Mesendoderm (in vitro differentiated cells): ENCODE results near the gene FASN.

Experiments used
- DNase-seq: peaks from one replicate; pipeline ENCODE4 v3.0.0; 2013
- H2AK5ac ChIP-seq: 2 replicates; pipeline ENCODE4 v1.6.1; 2013; ENCODE audit warnings: low read length, inconsistent platforms
- H2BK120ac ChIP-seq: 2 replicates; pipeline ENCODE4 v1.6.1; 2013; ENCODE audit warnings: low read depth, mild to moderate bottlenecking, low read length, moderate library complexity, mixed read lengths
- H2BK15ac ChIP-seq: replicated peaks from 2 replicates; pipeline ENCODE4 v1.6.1; 2013; ENCODE audit warnings: low read depth, mild to moderate bottlenecking, moderate library complexity
- H2BK5ac ChIP-seq: 2 replicates; pipeline ENCODE4 v1.6.1; 2013; ENCODE audit warnings: low read length, inconsistent platforms
- H3K18ac ChIP-seq: 2 replicates; pipeline ENCODE4 v1.6.1; 2013; ENCODE audit warnings: mild to moderate bottlenecking, low read length, mixed read lengths
- H3K23ac ChIP-seq: one replicate; pipeline ENCODE4 v1.6.1; 2013; ENCODE audit warnings: low read length
- H3K27ac ChIP-seq: 2 replicates; pipeline ENCODE4 v1.5.1; 2013; ENCODE audit warnings: low read depth, mild to moderate bottlenecking, inconsistent platforms, low read length, moderate library complexity
- H3K27me3 ChIP-seq: 2 replicates; pipeline ENCODE4 v1.6.1; 2013; ENCODE audit warnings: low read length, control low read depth, mild to moderate bottlenecking, inconsistent platforms; ENCODE audit not compliant: insufficient read depth, poor library complexity
- H3K36me3 ChIP-seq: 2 replicates; pipeline ENCODE4 v1.6.1; 2013; ENCODE audit warnings: low read length, inconsistent platforms; ENCODE audit not compliant: control insufficient read depth, insufficient read depth
- H3K4ac ChIP-seq: one replicate; pipeline ENCODE4 v1.6.1; 2013; ENCODE audit warnings: low read depth, mild to moderate bottlenecking, low read length, moderate library complexity
- H3K4me1 ChIP-seq: 2 replicates; pipeline ENCODE4 v1.6.1; 2013; ENCODE audit warnings: low read depth, low read length, inconsistent platforms; ENCODE audit not compliant: control insufficient read depth
- H3K4me2 ChIP-seq: 2 replicates; pipeline ENCODE4 v1.6.1; 2013; ENCODE audit warnings: low read length
- H3K4me3 ChIP-seq: 2 replicates; pipeline ENCODE4 v1.5.1; 2013; ENCODE audit warnings: mild to moderate bottlenecking, low read length
- H3K56ac ChIP-seq: one replicate; pipeline ENCODE4 v1.6.1; 2013; ENCODE audit warnings: low read length
- H3K79me1 ChIP-seq: 2 replicates; pipeline ENCODE4 v1.6.1; 2013; ENCODE audit warnings: low read length, inconsistent platforms
- H3K79me2 ChIP-seq: 2 replicates; pipeline ENCODE4 v1.6.1; 2013; ENCODE audit warnings: mild to moderate bottlenecking, low read length; ENCODE audit not compliant: control insufficient read depth, insufficient read depth
- H3K9ac ChIP-seq: 2 replicates; pipeline ENCODE4 v1.6.1; 2013; ENCODE audit warnings: low read length, inconsistent platforms
- H4K5ac ChIP-seq: one replicate; pipeline ENCODE4 v1.6.1; 2013; ENCODE audit warnings: low read length
- H4K8ac ChIP-seq: one replicate; pipeline ENCODE4 v1.6.1; 2013; ENCODE audit warnings: low read depth, mild to moderate bottlenecking, control low read depth, low read length, moderate library complexity
- WGBS: extraction: QIAGEN DNeasy Blood & Tissue Kit; methylation state at CpG from one replicate; pipeline ENCODE4 v1.1.7; 2013; ENCODE audit warnings: low lambda C conversion rate, missing lambda C conversion rate; ENCODE audit not compliant: insufficient coverage; ENCODE audit errors: extremely low coverage; 5-methylcytosine and 5-hydroxymethylcytosine counted together

FASN gene

DNA sequence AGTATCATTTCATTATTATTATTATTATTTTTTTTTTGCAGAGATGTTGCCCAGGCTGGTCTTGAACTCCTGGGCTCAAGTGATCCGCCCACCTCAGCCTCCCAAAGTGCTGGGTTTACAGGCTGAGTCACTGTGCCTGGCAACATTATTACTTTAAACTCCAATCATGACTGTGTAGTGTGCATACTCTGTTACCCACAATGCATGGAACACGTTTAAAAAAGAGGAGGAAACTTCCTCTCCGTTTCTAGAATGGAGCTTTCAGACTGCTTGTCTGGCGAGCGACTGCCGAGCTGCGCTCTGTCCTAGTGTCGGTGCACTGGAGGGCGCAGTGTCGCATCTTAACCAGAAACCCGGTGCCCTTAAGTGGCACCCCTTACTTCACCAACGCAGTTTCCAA lies 22.1 kb upstream of the FASN start:
- H2AK5ac ChIP-seq = no peak overlapping the region
- no peaks in the 10 kb centered on the region for H3K36me3 ChIP-seq
- no peak overlapping the region for H3K27ac ChIP-seq
- no peak overlapping the region for H2BK120ac ChIP-seq
- no peak overlapping the region for H3K56ac ChIP-seq
- no peak overlapping the region for H3K18ac ChIP-seq
- no peak overlapping the region for H3K4me2 ChIP-seq
- H3K4me1 ChIP-seq = peaks cover 13% of the 10 kb centered on the region
- H4K5ac ChIP-seq = no peak overlapping the region
- no peak overlapping the region for H4K8ac ChIP-seq
- no peak overlapping the region for H3K9ac ChIP-seq
- no peaks in the 10 kb centered on the region for H3K79me2 ChIP-seq
- H3K4me3 ChIP-seq = no peak overlapping the region
- H3K23ac ChIP-seq = no peak overlapping the region
- no peaks in the 10 kb centered on the region for H3K79me1 ChIP-seq
- H2BK5ac ChIP-seq = no peak overlapping the region
- no peaks in the 10 kb centered on the region for H3K27me3 ChIP-seq
- WGBS = no CpG with 5 or more reads among the region's 12 CpGs
- no peak overlapping the region for H3K4ac ChIP-seq
- DNase-seq = no peak
- H2BK15ac ChIP-seq = no peak overlapping the region

DNA sequence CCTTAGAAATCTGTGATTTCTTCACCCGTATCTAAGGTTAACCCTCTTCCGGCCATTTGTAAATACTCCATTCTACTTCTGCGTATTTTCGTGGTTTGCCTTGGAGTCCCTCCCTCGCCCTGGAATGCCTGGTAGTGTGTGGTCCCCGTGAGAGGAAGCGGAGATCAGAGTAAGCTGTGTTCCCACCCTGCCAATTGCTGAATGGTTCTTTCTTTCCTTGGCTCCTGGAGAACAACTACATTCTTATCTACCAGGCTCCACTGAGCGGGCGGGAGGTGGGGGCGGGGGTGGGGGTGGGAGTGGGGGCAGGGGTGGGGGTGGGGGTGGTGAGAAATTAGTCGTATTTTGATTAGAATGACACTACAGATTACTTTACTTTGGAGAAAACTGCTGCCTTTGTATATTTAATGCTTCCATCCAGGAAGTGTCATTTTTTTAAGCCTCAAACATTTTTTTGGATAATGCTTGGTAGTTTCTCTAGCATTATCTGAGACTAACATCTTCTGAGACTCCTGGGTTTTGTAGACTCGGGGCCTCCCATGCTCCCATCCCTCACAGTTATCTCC lies 20.9 kb upstream of the FASN start:
- peak overlapping the region; percentile 15 for H3K27ac ChIP-seq

DNA sequence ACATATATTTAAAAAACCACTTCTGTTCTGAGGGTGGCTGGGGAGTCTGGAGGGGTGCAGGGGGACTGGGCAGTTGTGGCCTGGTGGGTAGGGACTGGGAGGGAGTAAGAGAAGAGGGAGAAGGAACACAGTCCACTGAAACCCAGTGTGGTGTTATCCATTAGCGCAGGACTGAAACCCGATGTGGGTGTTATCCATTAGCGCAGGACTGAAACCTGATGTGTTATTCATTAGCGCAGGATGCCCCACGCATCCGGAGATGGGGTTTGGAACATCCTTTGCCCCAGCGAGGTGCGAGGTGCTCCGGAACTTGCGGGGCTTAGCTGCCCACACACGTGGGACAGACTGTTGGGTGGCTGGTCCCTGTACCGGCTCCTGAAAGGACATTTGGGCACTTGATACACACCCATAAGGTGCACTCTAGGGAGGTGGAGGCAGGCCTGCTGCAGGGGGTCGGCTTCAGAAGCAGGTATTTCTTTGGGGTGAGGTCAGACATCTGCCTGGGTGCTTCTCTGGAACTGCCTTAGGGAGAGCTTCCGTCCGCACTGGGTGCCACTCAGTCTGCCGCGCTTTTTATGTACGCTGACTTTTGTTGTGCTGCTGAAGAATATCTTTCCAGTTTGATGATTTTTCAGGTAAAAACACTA lies 20.3 kb upstream of the FASN start:
- no peak overlapping the region for H2BK120ac ChIP-seq
- no peaks in the 10 kb centered on the region for H3K79me1 ChIP-seq
- peak overlapping the region; percentile 24 for H3K9ac ChIP-seq
- no peaks in the 10 kb centered on the region for H3K36me3 ChIP-seq
- no peak overlapping the region for H2BK15ac ChIP-seq
- peak overlapping the region; percentile 18 for H3K56ac ChIP-seq
- peak overlapping the region; percentile 81 for H3K18ac ChIP-seq
- H3K27ac ChIP-seq = peak overlapping the region; percentile 15
- H3K4me2 ChIP-seq = no peak overlapping the region
- no peak for DNase-seq
- H3K27me3 ChIP-seq = no peaks in the 10 kb centered on the region
- H3K4me1 ChIP-seq = peaks cover 13% of the 10 kb centered on the region
- no peaks in the 10 kb centered on the region for H3K79me2 ChIP-seq
- H4K8ac ChIP-seq = no peak overlapping the region
- H3K23ac ChIP-seq = no peak overlapping the region
- peak overlapping the region; percentile 8 for H3K4ac ChIP-seq
- H2BK5ac ChIP-seq = no peak overlapping the region
- no peak overlapping the region for H4K5ac ChIP-seq
- no peak overlapping the region for H3K4me3 ChIP-seq
- no peak overlapping the region for H2AK5ac ChIP-seq
- WGBS = no CpG with 5 or more reads among the region's 18 CpGs

More for the DNA sequence above, 20.9 kb upstream of the FASN start:
- Histone ChIP-seq H3K27me3 (no peaks in the 10 kb centered on the region), H3K4ac (no peak overlapping the region), H3K56ac (no peak overlapping the region), H4K5ac (no peak overlapping the region), H3K9ac (no peak overlapping the region), H2BK120ac (no peak overlapping the region), H3K18ac (no peak overlapping the region), H3K36me3 (no peaks in the 10 kb centered on the region), H3K4me1 (peaks cover 13% of the 10 kb centered on the region), H2AK5ac (no peak overlapping the region), H3K79me2 (no peaks in the 10 kb centered on the region), H2BK5ac (no peak overlapping the region), H3K4me3 (no peak overlapping the region), H3K23ac (no peak overlapping the region), H3K79me1 (no peaks in the 10 kb centered on the region), H4K8ac (no peak overlapping the region), H3K4me2 (no peak overlapping the region), H2BK15ac (no peak overlapping the region)
- DNase-seq = peak; percentile 60
- no CpG with 5 or more reads among the region's 12 CpGs for WGBS

GRCh38 chr17:82117139-82118090 lies 19.4 kb upstream of the FASN start:
- no peak overlapping the region for H2AK5ac ChIP-seq
- no peak overlapping the region for H4K5ac ChIP-seq
- no peak overlapping the region for H3K9ac ChIP-seq
- H3K27me3 ChIP-seq = no peaks in the 10 kb centered on the region
- no peaks in the 10 kb centered on the region for H3K79me1 ChIP-seq
- no CpG with 5 or more reads among the region's 22 CpGs for WGBS
- no peak overlapping the region for H3K27ac ChIP-seq
- no peaks in the 10 kb centered on the region for H3K79me2 ChIP-seq
- H2BK15ac ChIP-seq = no peak overlapping the region
- peak overlapping the region; percentile 44 for H3K56ac ChIP-seq
- H2BK5ac ChIP-seq = no peak overlapping the region
- no peaks in the 10 kb centered on the region for H3K36me3 ChIP-seq
- no peak overlapping the region for H3K4me3 ChIP-seq
- peaks cover 13% of the 10 kb centered on the region for H3K4me1 ChIP-seq
- H3K4ac ChIP-seq = no peak overlapping the region
- peak overlapping the region; percentile 80 for H3K23ac ChIP-seq
- H2BK120ac ChIP-seq = no peak overlapping the region
- H3K4me2 ChIP-seq = no peak overlapping the region
- no peak overlapping the region for H3K18ac ChIP-seq
- H4K8ac ChIP-seq = no peak overlapping the region
- no peak for DNase-seq

- Histone ChIP-seq H4K8ac (no peak overlapping the region), H3K9ac (no peak overlapping the region), H3K27ac (no peak overlapping the region), H2BK120ac (no peak overlapping the region), H2BK15ac (no peak overlapping the region), H3K4ac (no peak overlapping the region), H3K79me1 (no peaks in the 10 kb centered on the region), H3K23ac (no peak overlapping the region), H3K18ac (no peak overlapping the region), H3K4me3 (no peak overlapping the region), H3K79me2 (no peaks in the 10 kb centered on the region), H3K4me2 (no peak overlapping the region), H2AK5ac (no peak overlapping the region), H4K5ac (no peak overlapping the region), H3K56ac (no peak overlapping the region), H3K27me3 (no peaks in the 10 kb centered on the region), H2BK5ac (no peak overlapping the region), H3K36me3 (no peaks in the 10 kb centered on the region), H3K4me1 (peaks cover 13% of the 10 kb centered on the region)
- WGBS = no CpG with 5 or more reads among the region's 6 CpGs
- peak; percentile 57 for DNase-seq
Observed at GRCh38 chr17:82116246-82116645, 18.2 kb upstream of the FASN start.
